Medulla oblongata (tissue), 1 donor: Measurements from ENCODE around the gene NELFA.

Experiments used
- DNase-seq: peaks from one replicate; pipeline ENCODE4 v3.0.0-alpha.2; 2015; ENCODE audit errors: extremely low spot score

NELFA gene

GRCh38 chr4:1937550-1937949 lies 71.2 kb downstream of the NELFA start:
- no peak for DNase-seq

GRCh38 chr4:1933700-1934099 lies 75.1 kb downstream of the NELFA start:
- no peak for DNase-seq

- no peak for DNase-seq
Observed at GRCh38 chr4:1932736-1933135, 76.0 kb downstream of the NELFA start.
